ENCODE results near the gene UNC79. TPM values are rescaled to one million over a fixed set of nuclear protein-coding genes. Genes with fewer than 3 reads are reported as not detected.

UNC79 gene
- total and polyA plus RNA-seq, 3 experiments from 2014 or later: 0.07 TPM; not detected in 2

DNA sequence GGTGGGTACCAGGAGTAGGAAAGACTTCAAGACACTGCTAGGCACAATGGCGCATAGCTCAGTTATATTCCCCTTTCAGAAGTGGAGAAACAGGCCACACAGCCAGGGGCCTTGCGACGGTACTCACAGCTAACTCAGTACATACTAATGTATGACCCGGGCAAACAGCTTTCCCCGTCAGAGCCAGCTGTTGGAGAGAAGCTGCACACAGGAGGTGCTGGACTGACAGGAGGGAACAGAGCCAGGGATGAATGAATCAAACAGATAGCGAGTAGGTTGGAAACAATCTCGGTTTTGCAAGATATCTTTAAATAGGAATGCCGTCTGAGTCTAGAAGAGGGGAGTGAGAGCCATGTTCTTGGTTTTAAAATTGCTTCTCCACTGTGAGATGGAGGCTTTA, 312.0 kb downstream of the UNC79 start:
- Mint-ChIP-seq H3K4me1 (no peaks in the 10 kb centered on the region), H3K36me3 (no peaks in the 10 kb centered on the region)
- CTCF ChIA-PET: no interaction called here

GRCh38 chr14:93743270-93744060, 312.7 kb downstream of the UNC79 start:
- CTCF ChIA-PET: no interaction called here
- peaks cover 4 to 6% of the 10 kb centered on the region in 2 donors for H3K27me3 Mint-ChIP-seq

More for the DNA sequence above, 312.0 kb downstream of the UNC79 start:
- Histone ChIP-seq H3K9me3 (ENCODE audit: low read length) (no peaks in the 10 kb centered on the region), H3K36me3 (ENCODE audit: insufficient read depth, low read length) (no peaks in the 10 kb centered on the region), H3K27ac (ENCODE audit: low read depth, low read length) (no peak overlapping the region), H3K4me1 (ENCODE audit: insufficient read depth, low read length) (no peaks in the 10 kb centered on the region), H3K27me3 (ENCODE audit: insufficient read depth, low read length, poor library complexity, severe bottlenecking) (no peaks in the 10 kb centered on the region), H3K4me3 (ENCODE audit: low read length) (no peak overlapping the region)
- Mint-ChIP-seq H3K9me3 (no peaks in the 10 kb centered on the region), H3K27ac (no peak overlapping the region), H3K4me3 (no peak overlapping the region), H3K27me3 (peaks cover 4 to 13% of the 10 kb centered on the region in 2 donors)
- DNase-seq: no peak
- POLR2A ChIA-PET: no interaction called here

GRCh38 chr14:93744176-93744575, 313.4 kb downstream of the UNC79 start:
- H3K27me3 Mint-ChIP-seq: peaks cover 4% of the 10 kb centered on the region in 2 donors
- H3K4me1 ChIP-seq (ENCODE audit: insufficient read depth, low read length): no peaks in the 10 kb centered on the region
- no peak overlapping the region for H3K27ac Mint-ChIP-seq
- H3K36me3 ChIP-seq (ENCODE audit: insufficient read depth, low read length): no peaks in the 10 kb centered on the region
- H3K27ac ChIP-seq (ENCODE audit: low read depth, low read length): no peak overlapping the region
- no peaks in the 10 kb centered on the region for H3K9me3 Mint-ChIP-seq
- ChIA-PET POLR2A (no interaction called here), CTCF (no interaction called here)
- no peaks in the 10 kb centered on the region for H3K9me3 ChIP-seq (ENCODE audit: low read length)
- no peak for DNase-seq
- no peak overlapping the region for H3K4me3 Mint-ChIP-seq
- no peaks in the 10 kb centered on the region for H3K4me1 Mint-ChIP-seq
- no peaks in the 10 kb centered on the region for H3K27me3 ChIP-seq (ENCODE audit: insufficient read depth, low read length, poor library complexity, severe bottlenecking)
- no peak overlapping the region for H3K4me3 ChIP-seq (ENCODE audit: low read length)
- no peaks in the 10 kb centered on the region for H3K36me3 Mint-ChIP-seq

More at GRCh38 chr14:93743270-93744060, 312.7 kb downstream of the UNC79 start:
- POLR2A ChIA-PET: no interaction called here
- H3K27ac Mint-ChIP-seq: no peak overlapping the region
- H3K4me1 Mint-ChIP-seq: no peaks in the 10 kb centered on the region
- Histone ChIP-seq H3K4me1 (ENCODE audit: insufficient read depth, low read length) (no peaks in the 10 kb centered on the region), H3K36me3 (ENCODE audit: insufficient read depth, low read length) (no peaks in the 10 kb centered on the region), H3K9me3 (ENCODE audit: low read length) (no peaks in the 10 kb centered on the region), H3K27ac (ENCODE audit: low read depth, low read length) (no peak overlapping the region), H3K27me3 (ENCODE audit: insufficient read depth, low read length, poor library complexity, severe bottlenecking) (no peaks in the 10 kb centered on the region), H3K4me3 (ENCODE audit: low read length) (no peak overlapping the region)
- H3K36me3 Mint-ChIP-seq: no peaks in the 10 kb centered on the region
- H3K9me3 Mint-ChIP-seq: no peaks in the 10 kb centered on the region
- no peak overlapping the region for H3K4me3 Mint-ChIP-seq
- DNase-seq: no peak

- H3K9me3 ChIP-seq (ENCODE audit: low read length): no peaks in the 10 kb centered on the region
- no peak overlapping the region for H3K4me3 Mint-ChIP-seq
- ChIA-PET CTCF (no interaction called here), POLR2A (no interaction called here)
- H3K4me1 ChIP-seq (ENCODE audit: insufficient read depth, low read length): no peaks in the 10 kb centered on the region
- H3K27ac ChIP-seq (ENCODE audit: low read depth, low read length): no peak overlapping the region
- H3K36me3 ChIP-seq (ENCODE audit: insufficient read depth, low read length): no peaks in the 10 kb centered on the region
- no peaks in the 10 kb centered on the region for H3K4me1 Mint-ChIP-seq
- no peaks in the 10 kb centered on the region for H3K36me3 Mint-ChIP-seq
- H3K27ac Mint-ChIP-seq: no peak overlapping the region
- no peak for DNase-seq
- H3K27me3 Mint-ChIP-seq: peaks cover 0 to 4% of the 10 kb centered on the region in 2 donors
- no peaks in the 10 kb centered on the region for H3K9me3 Mint-ChIP-seq
- no peaks in the 10 kb centered on the region for H3K27me3 ChIP-seq (ENCODE audit: insufficient read depth, low read length, poor library complexity, severe bottlenecking)
- H3K4me3 ChIP-seq (ENCODE audit: low read length): no peak overlapping the region
Measured at GRCh38 chr14:93744876-93745275, 314.1 kb downstream of the UNC79 start.

- no peak for DNase-seq
- Mint-ChIP-seq H3K9me3 (no peaks in the 10 kb centered on the region), H3K27ac (no peak overlapping the region), H3K27me3 (peaks cover 0 to 4% of the 10 kb centered on the region in 2 donors), H3K4me1 (no peaks in the 10 kb centered on the region), H3K4me3 (no peak overlapping the region), H3K36me3 (no peaks in the 10 kb centered on the region)
- ChIA-PET CTCF (interaction anchor here (0.7 kb wide), 1 partner anchor 708 kb away, joined by 3 read pairs; no protein-coding TSS in a partner anchor), POLR2A (no interaction called here)
- no peaks in the 10 kb centered on the region for H3K4me1 ChIP-seq (ENCODE audit: insufficient read depth, low read length)
- H3K4me3 ChIP-seq (ENCODE audit: low read length): no peak overlapping the region
- H3K36me3 ChIP-seq (ENCODE audit: insufficient read depth, low read length): no peaks in the 10 kb centered on the region
- H3K9me3 ChIP-seq (ENCODE audit: low read length): no peaks in the 10 kb centered on the region
- no peak overlapping the region for H3K27ac ChIP-seq (ENCODE audit: low read depth, low read length)
- no peaks in the 10 kb centered on the region for H3K27me3 ChIP-seq (ENCODE audit: insufficient read depth, low read length, poor library complexity, severe bottlenecking)
Measured at GRCh38 chr14:93745603-93746273, 315.0 kb downstream of the UNC79 start.

DNA sequence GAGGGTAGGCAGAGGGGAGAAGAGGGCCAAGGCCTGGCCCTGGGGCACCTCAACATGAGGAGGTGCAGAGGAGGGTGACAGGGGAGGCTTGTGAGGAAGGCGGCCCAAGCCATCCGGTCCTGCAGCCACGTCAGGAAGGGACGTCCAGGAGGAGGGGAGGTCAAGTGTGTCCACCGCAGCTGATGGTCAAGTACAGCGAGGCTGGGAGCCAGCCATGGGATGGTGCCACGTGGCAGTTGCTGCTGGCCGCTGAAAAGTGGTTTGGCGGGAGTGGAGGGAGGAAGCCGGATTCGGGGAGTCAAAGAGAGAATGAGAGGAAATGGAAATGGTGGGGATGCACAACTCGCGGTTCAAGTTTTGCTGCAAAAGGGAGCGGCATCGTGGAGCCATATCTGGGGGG, 316.4 kb downstream of the UNC79 start:
- CTCF ChIA-PET: no interaction called here
- Mint-ChIP-seq H3K36me3 (no peaks in the 10 kb centered on the region), H3K27me3 (peaks cover 0 to 4% of the 10 kb centered on the region in 2 donors), H3K4me1 (no peaks in the 10 kb centered on the region), H3K27ac (no peak overlapping the region), H3K9me3 (no peaks in the 10 kb centered on the region), H3K4me3 (no peak overlapping the region)
- H3K27ac ChIP-seq (ENCODE audit: low read depth, low read length): no peak overlapping the region
- no peak overlapping the region for H3K4me3 ChIP-seq (ENCODE audit: low read length)
- no peaks in the 10 kb centered on the region for H3K36me3 ChIP-seq (ENCODE audit: insufficient read depth, low read length)
- no peak for DNase-seq
- no peaks in the 10 kb centered on the region for H3K27me3 ChIP-seq (ENCODE audit: insufficient read depth, low read length, poor library complexity, severe bottlenecking)
- no peaks in the 10 kb centered on the region for H3K9me3 ChIP-seq (ENCODE audit: low read length)
- no peaks in the 10 kb centered on the region for H3K4me1 ChIP-seq (ENCODE audit: insufficient read depth, low read length)
- POLR2A ChIA-PET: no interaction called here

DNA sequence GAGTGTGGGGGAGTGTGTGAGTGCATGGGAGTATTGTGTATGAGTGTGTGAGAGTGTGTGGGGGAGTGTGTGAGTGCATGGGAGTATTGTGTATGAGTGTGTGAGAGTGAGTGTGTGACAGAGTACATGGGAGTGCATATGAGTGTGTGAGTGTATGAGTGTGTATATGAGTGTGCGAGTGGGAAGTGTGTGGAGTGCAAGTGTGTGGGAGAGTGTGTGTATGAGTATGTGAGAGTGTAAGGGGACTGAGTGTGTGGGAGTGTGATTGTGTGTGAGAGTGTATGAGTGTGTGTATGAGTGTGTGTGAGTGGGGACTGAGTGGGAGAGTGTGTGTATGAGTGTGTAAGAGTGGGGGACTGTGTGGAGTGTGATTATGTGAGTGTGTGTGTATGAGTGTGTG, 316.8 kb downstream of the UNC79 start:
- peaks cover 0 to 2% of the 10 kb centered on the region in 2 donors for H3K27me3 Mint-ChIP-seq
- ChIA-PET CTCF (no interaction called here), POLR2A (no interaction called here)
- Histone ChIP-seq H3K9me3 (ENCODE audit: low read length) (no peaks in the 10 kb centered on the region), H3K27me3 (ENCODE audit: insufficient read depth, low read length, poor library complexity, severe bottlenecking) (no peaks in the 10 kb centered on the region), H3K4me3 (ENCODE audit: low read length) (no peak overlapping the region), H3K36me3 (ENCODE audit: insufficient read depth, low read length) (no peaks in the 10 kb centered on the region), H3K27ac (ENCODE audit: low read depth, low read length) (no peak overlapping the region), H3K4me1 (ENCODE audit: insufficient read depth, low read length) (no peaks in the 10 kb centered on the region)
- H3K36me3 Mint-ChIP-seq: no peaks in the 10 kb centered on the region
- DNase-seq: no peak
- H3K4me3 Mint-ChIP-seq: no peak overlapping the region
- H3K9me3 Mint-ChIP-seq: no peaks in the 10 kb centered on the region
- H3K4me1 Mint-ChIP-seq: no peaks in the 10 kb centered on the region
- no peak overlapping the region for H3K27ac Mint-ChIP-seq

- H3K9me3 ChIP-seq (ENCODE audit: low read length): no peaks in the 10 kb centered on the region
- no peaks in the 10 kb centered on the region for H3K4me1 ChIP-seq (ENCODE audit: insufficient read depth, low read length)
- H3K36me3 ChIP-seq (ENCODE audit: insufficient read depth, low read length): no peaks in the 10 kb centered on the region
- H3K27me3 Mint-ChIP-seq: peaks cover 0 to 2% of the 10 kb centered on the region in 2 donors
- H3K9me3 Mint-ChIP-seq: no peaks in the 10 kb centered on the region
- H3K27ac Mint-ChIP-seq: no peak overlapping the region
- no peaks in the 10 kb centered on the region for H3K27me3 ChIP-seq (ENCODE audit: insufficient read depth, low read length, poor library complexity, severe bottlenecking)
- no peak overlapping the region for H3K4me3 Mint-ChIP-seq
- H3K4me3 ChIP-seq (ENCODE audit: low read length): no peak overlapping the region
- no peaks in the 10 kb centered on the region for H3K36me3 Mint-ChIP-seq
- no peaks in the 10 kb centered on the region for H3K4me1 Mint-ChIP-seq
- ChIA-PET CTCF (no interaction called here), POLR2A (no interaction called here)
- no peak overlapping the region for H3K27ac ChIP-seq (ENCODE audit: low read depth, low read length)
- no peak for DNase-seq
Measured at GRCh38 chr14:93748208-93749075, 317.7 kb downstream of the UNC79 start.

All from CD8-positive, alpha-beta memory T cell (primary cell).